MV-4-11 (cell line): ENCODE results near the gene SORT1.

ENCODE experiments used
- DNase-seq: peaks from one replicate; lab custom pipeline; 2025; lab: John Stamatoyannopoulos, UW

Gene SORT1

GRCh38 chr1:109274533-109275476 is 122.9 kb downstream of the SORT1 start:
- peak; percentile 78 for DNase-seq

- DNase-seq: no peak
Measured at GRCh38 chr1:109273570-109274288, 124.0 kb downstream of the SORT1 start.

- no peak for DNase-seq
Measured at GRCh38 chr1:109272831-109273547, 124.7 kb downstream of the SORT1 start.

- DNase-seq: no peak
Measured at GRCh38 chr1:109272021-109272799, 125.5 kb downstream of the SORT1 start.

- no peak for DNase-seq
Measured at GRCh38 chr1:109271458-109271857, 126.3 kb downstream of the SORT1 start.

GRCh38 chr1:109270623-109271317 is 126.9 kb downstream of the SORT1 start:
- DNase-seq: no peak

GRCh38 chr1:109269981-109270622 is 127.6 kb downstream of the SORT1 start:
- no peak for DNase-seq

- no peak for DNase-seq
Measured at GRCh38 chr1:109269212-109269980, 128.3 kb downstream of the SORT1 start.

GRCh38 chr1:109268431-109269211 is 129.1 kb downstream of the SORT1 start:
- no peak for DNase-seq

GRCh38 chr1:109267743-109268300 is 129.9 kb downstream of the SORT1 start:
- DNase-seq: no peak

GRCh38 chr1:109266965-109267364 is 130.8 kb downstream of the SORT1 start:
- DNase-seq: no peak

- DNase-seq: no peak
Measured at GRCh38 chr1:109265741-109266330, 131.9 kb downstream of the SORT1 start.

- DNase-seq: no peak
Measured at GRCh38 chr1:109265016-109265415, 132.7 kb downstream of the SORT1 start.

- DNase-seq: no peak
Measured at GRCh38 chr1:109264379-109264755, 133.4 kb downstream of the SORT1 start.

- peak; percentile 69 for DNase-seq
Measured at GRCh38 chr1:109263597-109264378, 133.9 kb downstream of the SORT1 start.

- DNase-seq: no peak
Measured at GRCh38 chr1:109263234-109263596, 134.5 kb downstream of the SORT1 start.

GRCh38 chr1:109262231-109263055 is 135.3 kb downstream of the SORT1 start:
- DNase-seq: no peak
